ENCODE data around the gene PRDM11.

PRDM11 gene

GRCh38 chr11:45154276-45154675, 7.8 kb downstream of the PRDM11 start:
- H3K36me3 Mint-ChIP-seq (ENCODE audit: low read depth): peaks cover 4% of the 10 kb centered on the region
- no peaks in the 10 kb centered on the region for H3K27me3 Mint-ChIP-seq (ENCODE audit: low read depth)

GRCh38 chr11:45155058-45155551, 8.7 kb downstream of the PRDM11 start:
- Mint-ChIP-seq H3K27ac (peak overlapping the region; percentile 41 to 98 (median 89)), H3K36me3 (ENCODE audit: low read depth) (peaks cover 2% of the 10 kb centered on the region), H3K4me3 (no peak overlapping the region), H3K9me3 (no peaks in the 10 kb centered on the region), H3K4me1 (peaks cover 67% of the 10 kb centered on the region), H3K27me3 (ENCODE audit: low read depth) (no peaks in the 10 kb centered on the region)
- TF ChIP-seq CTCF (IDR thresholded peaks at IDR 0.05; ENCODE audit: unreplicated experiment in 3 of 3): no peak

More at GRCh38 chr11:45154276-45154675, 7.8 kb downstream of the PRDM11 start:
- H3K4me3 Mint-ChIP-seq: no peak overlapping the region
- H3K4me1 Mint-ChIP-seq: peaks cover 64% of the 10 kb centered on the region
- H3K9me3 Mint-ChIP-seq: no peaks in the 10 kb centered on the region
- no peak for TF ChIP-seq CTCF (IDR thresholded peaks at IDR 0.05; ENCODE audit: unreplicated experiment in 3 of 3)
- peak overlapping the region in 2 of 3 experiments; percentile 41 to 98 for H3K27ac Mint-ChIP-seq

- H3K36me3 Mint-ChIP-seq (ENCODE audit: low read depth): no peaks in the 10 kb centered on the region
- no peak overlapping the region for H3K4me3 Mint-ChIP-seq
- no peaks in the 10 kb centered on the region for H3K27me3 Mint-ChIP-seq (ENCODE audit: low read depth)
- TF ChIP-seq CTCF (IDR thresholded peaks at IDR 0.05; ENCODE audit: unreplicated experiment in 3 of 3): no peak
- peak overlapping the region; percentile 89 to 98 (median 98) for H3K27ac Mint-ChIP-seq
- peaks cover 67% of the 10 kb centered on the region for H3K4me1 Mint-ChIP-seq
- H3K9me3 Mint-ChIP-seq: no peaks in the 10 kb centered on the region
Measured at GRCh38 chr11:45155627-45156180, 9.3 kb downstream of the PRDM11 start.

GRCh38 chr11:45156201-45156600, 9.8 kb downstream of the PRDM11 start:
- peak overlapping the region; percentile 89 to 98 (median 98) for H3K27ac Mint-ChIP-seq
- no peaks in the 10 kb centered on the region for H3K36me3 Mint-ChIP-seq (ENCODE audit: low read depth)
- TF ChIP-seq CTCF (IDR thresholded peaks at IDR 0.05; ENCODE audit: unreplicated experiment in 3 of 3): no peak
- H3K9me3 Mint-ChIP-seq: no peaks in the 10 kb centered on the region
- no peak overlapping the region for H3K4me3 Mint-ChIP-seq
- peaks cover 70% of the 10 kb centered on the region for H3K4me1 Mint-ChIP-seq
- no peaks in the 10 kb centered on the region for H3K27me3 Mint-ChIP-seq (ENCODE audit: low read depth)

- no peaks in the 10 kb centered on the region for H3K36me3 Mint-ChIP-seq (ENCODE audit: low read depth)
- H3K4me3 Mint-ChIP-seq: peak overlapping the region in 2 of 3 experiments; percentile 10 to 54
- peaks cover 72% of the 10 kb centered on the region for H3K4me1 Mint-ChIP-seq
- no peaks in the 10 kb centered on the region for H3K27me3 Mint-ChIP-seq (ENCODE audit: low read depth)
- H3K27ac Mint-ChIP-seq: peak overlapping the region; percentile 89 to 98 (median 98)
- H3K9me3 Mint-ChIP-seq: no peaks in the 10 kb centered on the region
- TF ChIP-seq CTCF (IDR thresholded peaks at IDR 0.05; ENCODE audit: unreplicated experiment in 3 of 3): no peak
Measured at GRCh38 chr11:45156741-45157140, 10.3 kb downstream of the PRDM11 start.
